Mucosa of stomach (tissue), 1 donor: ENCODE measurements around the gene CAPZA2.
"Not testable (repeated sequence)": the region's sequence is repeated elsewhere in the genome, so short reads cannot be mapped to it uniquely, and the experiment has no call there.

Experiments
- H3K27me3 ChIP-seq: one replicate; pipeline ENCODE4 v1.7.0; 2013; ENCODE audit warnings: mild to moderate bottlenecking, low read length; ENCODE audit not compliant: control insufficient read depth, insufficient read depth
- H3K36me3 ChIP-seq: one replicate; pipeline ENCODE4 v1.7.0; 2013; ENCODE audit warnings: low read length; ENCODE audit not compliant: control insufficient read depth, insufficient read depth
- H3K4me1 ChIP-seq: one replicate; pipeline ENCODE4 v1.7.0; 2013; ENCODE audit warnings: mild to moderate bottlenecking, low read length; ENCODE audit not compliant: control insufficient read depth, insufficient read depth
- H3K4me3 ChIP-seq: one replicate; pipeline ENCODE4 v1.7.0; 2013; ENCODE audit warnings: low read length
- H3K9ac ChIP-seq: one replicate; pipeline ENCODE4 v1.7.0; 2013; ENCODE audit warnings: mild to moderate bottlenecking, low read length, moderate library complexity
- H3K9me3 ChIP-seq: one replicate; pipeline ENCODE4 v1.7.0; 2013; ENCODE audit warnings: mild to moderate bottlenecking, low read length, moderate library complexity; ENCODE audit not compliant: control insufficient read depth
- donor health status: Pancreatic carcinoma.

Gene CAPZA2

DNA sequence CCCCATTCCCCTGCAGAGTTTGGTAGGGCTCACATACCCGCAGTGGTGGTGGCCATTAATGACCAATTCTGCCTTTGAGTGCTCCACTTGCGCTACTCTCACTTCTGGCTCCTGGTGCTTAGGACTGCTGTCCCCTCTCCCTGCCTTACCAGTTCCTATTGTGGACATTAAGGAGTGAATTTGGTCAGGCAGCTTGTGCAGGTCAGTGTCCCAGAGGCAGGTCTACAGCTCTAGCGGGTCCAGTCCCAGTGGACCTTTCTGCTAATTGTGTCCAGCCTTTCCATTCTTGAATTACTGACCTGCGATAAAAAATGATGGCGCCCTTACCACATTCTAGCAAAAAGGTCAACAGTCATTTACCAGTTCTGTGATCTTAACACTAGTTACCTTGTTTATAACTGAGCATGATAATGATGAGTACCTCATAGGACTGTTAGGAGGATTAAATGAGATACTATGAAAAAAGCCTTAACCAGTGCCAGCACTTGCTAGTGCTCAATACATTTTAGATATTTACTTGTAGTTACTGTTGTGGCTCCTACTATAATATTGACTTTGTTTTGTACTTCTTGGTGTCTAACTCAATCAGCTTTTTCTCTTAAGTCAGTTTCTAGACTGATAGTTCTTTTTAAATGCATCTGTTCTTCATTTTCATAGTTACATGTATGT, 105.0 kb downstream of the CAPZA2 start:
- Histone ChIP-seq H3K36me3 (no peaks in the 10 kb centered on the region), H3K4me1 (peaks cover 5% of the 10 kb centered on the region), H3K9ac (no peak overlapping the region), H3K27me3 (no peaks in the 10 kb centered on the region), H3K9me3 (no peaks in the 10 kb centered on the region), H3K4me3 (no peak overlapping the region)

DNA sequence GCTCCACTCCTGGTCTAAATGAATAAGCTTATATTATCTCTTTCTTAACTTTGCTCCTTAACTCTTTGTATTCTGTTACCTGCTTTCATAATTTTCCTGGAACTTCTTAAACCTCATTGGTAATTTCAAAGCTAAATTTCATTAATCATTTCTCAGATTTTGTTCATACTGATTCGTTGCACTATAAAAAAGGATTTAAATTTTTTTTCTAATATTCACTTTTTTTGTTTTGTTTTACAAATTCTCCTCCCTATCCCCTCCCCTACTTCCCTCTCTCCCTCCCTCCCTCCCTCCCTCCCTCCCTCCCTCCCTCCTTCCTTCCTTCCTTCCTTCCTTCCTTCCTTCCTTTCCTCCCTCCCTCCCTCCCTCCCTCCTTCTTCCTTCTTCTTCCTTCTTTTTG, 105.6 kb downstream of the CAPZA2 start:
- H3K36me3 ChIP-seq, result no peaks in the 10 kb centered on the region
- H3K4me3 ChIP-seq, result no peak overlapping the region
- H3K4me1 ChIP-seq, result peaks cover 5% of the 10 kb centered on the region
- no peaks in the 10 kb centered on the region for H3K27me3 ChIP-seq
- H3K9ac ChIP-seq, result no peak overlapping the region
- no peaks in the 10 kb centered on the region for H3K9me3 ChIP-seq

DNA sequence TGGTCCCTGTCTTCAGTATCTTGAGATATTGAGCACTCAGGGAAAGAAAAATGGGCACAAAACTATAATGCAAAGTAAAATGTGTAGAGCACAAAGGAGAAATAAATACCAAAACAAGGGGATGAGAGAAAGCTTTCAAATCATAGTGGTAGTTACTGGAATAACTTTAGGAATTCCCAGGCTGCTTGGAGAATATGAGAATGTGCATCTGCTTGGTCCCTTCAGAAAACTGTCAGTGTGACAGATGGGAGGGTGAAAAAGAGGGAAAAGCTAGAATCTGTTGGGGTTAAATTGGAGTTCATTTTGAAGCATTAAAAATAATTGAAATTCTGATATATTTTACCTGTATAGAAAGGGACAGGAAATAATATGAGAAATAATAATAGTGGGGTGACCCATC, 106.2 kb downstream of the CAPZA2 start:
- H3K9ac ChIP-seq, result no peak overlapping the region
- H3K27me3 ChIP-seq, result no peaks in the 10 kb centered on the region
- no peaks in the 10 kb centered on the region for H3K36me3 ChIP-seq
- no peaks in the 10 kb centered on the region for H3K9me3 ChIP-seq
- H3K4me1 ChIP-seq, result peaks cover 5% of the 10 kb centered on the region
- H3K4me3 ChIP-seq, result no peak overlapping the region

DNA sequence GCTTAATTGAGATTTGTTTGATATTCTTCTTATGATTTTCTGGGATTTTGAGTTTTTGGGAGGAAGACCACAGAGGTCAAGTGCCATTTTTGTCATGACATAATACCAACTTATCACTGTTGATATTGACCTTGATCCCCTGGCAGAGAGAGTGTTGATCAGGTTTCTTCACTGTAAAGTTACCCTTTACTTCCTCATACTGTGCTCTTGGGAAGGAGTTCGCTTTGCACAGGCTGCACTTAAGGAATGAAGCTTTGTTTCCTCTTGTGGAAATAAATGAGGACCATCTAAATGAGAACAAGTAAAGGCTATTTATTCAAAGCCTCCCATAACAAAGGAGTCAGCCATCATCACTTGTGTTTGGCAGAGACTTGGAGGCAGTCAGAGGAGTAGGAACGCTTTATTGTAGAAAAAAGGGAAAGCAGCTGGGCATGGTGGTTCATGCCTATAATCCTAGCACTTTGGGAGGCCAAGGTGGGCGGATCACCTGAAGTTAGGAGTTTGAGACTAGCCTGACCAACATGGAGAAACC, 107.0 kb downstream of the CAPZA2 start:
- Histone ChIP-seq H3K4me1 (peaks cover 5% of the 10 kb centered on the region), H3K27me3 (no peaks in the 10 kb centered on the region), H3K4me3 (no peak overlapping the region), H3K9me3 (no peaks in the 10 kb centered on the region), H3K9ac (no peak overlapping the region), H3K36me3 (no peaks in the 10 kb centered on the region)

DNA sequence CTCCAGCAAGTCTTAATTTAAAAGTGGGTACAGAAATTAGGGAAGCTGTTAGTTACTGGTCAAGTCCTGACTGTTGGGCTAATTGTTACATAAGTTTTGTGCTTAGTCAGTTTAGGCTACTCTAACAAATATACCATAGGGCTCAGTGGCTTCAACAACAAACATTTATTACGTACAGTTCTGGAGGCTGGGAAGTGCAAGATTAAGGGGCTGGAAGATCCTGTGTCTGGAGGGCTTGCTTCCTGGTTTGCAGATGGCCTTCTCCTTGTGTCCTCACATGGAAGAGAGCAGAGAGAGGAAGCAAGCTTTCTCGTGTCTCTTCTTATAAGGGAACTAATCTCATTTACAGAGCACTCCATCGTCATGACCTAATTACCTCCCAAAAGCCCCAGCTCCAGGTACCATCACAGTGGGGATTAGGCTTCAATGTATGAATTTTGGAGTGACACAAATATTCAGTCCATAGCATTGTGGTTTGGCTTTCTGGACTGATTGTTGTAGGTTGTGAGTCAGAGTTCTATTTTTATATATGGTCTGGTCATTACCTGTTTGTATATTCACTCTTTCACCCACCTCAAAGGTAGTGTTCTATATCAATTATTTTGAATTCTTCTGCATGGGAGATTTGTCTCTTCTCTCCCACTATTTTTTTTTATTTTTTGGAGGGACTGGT, 108.0 kb downstream of the CAPZA2 start:
- H3K36me3 ChIP-seq, result no peaks in the 10 kb centered on the region
- H3K27me3 ChIP-seq, result no peaks in the 10 kb centered on the region
- no peaks in the 10 kb centered on the region for H3K9me3 ChIP-seq
- no peak overlapping the region for H3K9ac ChIP-seq
- H3K4me1 ChIP-seq, result peaks cover 5% of the 10 kb centered on the region
- no peak overlapping the region for H3K4me3 ChIP-seq

DNA sequence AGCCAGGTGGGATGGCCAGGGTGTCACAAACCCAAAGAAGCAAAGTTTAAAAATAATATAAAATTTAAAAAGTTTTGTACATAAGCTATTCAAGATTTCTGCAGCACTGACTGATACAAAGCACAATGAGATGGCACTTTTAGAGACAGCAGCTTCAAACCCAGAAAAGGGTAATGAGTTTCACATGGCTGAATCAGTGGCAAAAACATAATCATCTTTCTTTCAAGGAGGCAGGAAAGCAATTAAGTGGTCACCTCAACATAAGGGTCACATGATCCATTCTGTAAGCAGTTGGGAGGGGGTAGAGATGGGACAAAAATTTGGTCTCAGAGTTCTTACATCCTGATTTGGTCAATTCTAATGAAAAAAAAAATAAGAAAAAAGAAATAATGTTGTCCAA, 108.8 kb downstream of the CAPZA2 start:
- not testable (repeated sequence) for H3K4me1 ChIP-seq, H3K9ac ChIP-seq, H3K36me3 ChIP-seq, H3K9me3 ChIP-seq, H3K27me3 ChIP-seq, H3K4me3 ChIP-seq
